ENCODE measurements around the gene GRIK3. TPM values are rescaled to one million over a fixed set of nuclear protein-coding genes. Genes with fewer than 3 reads are reported as not detected.

Gene GRIK3
- total RNA-seq, 5 donors from 2014 or later (not counting 1 experiment from before 2014, with no cell fraction given): 0.03 TPM; not detected in 4

- Mint-ChIP-seq H3K27me3 (peaks cover 18 to 36% of the 10 kb centered on the region in 2 donors), H3K4me1 (no peaks in the 10 kb centered on the region), H3K4me3 (no peak overlapping the region), H3K36me3 (no peaks in the 10 kb centered on the region), H3K27ac (no peak overlapping the region), H3K9me3 (no peaks in the 10 kb centered on the region)
- H3K4me1 ChIP-seq (ENCODE audit: control insufficient read depth in 1 of 2, extremely low read depth in 1 of 2, insufficient read depth in 2 of 2, low read length in 2 of 2): no peaks in the 10 kb centered on the region
- CTCF ChIA-PET: no interaction called here
- WGBS (ENCODE audit: insufficient coverage): 28% methylated on average over 3 of the region's 4 CpGs
- H3K27ac ChIP-seq (ENCODE audit: low read length): no peak overlapping the region
- no peaks in the 10 kb centered on the region for H3K9me3 ChIP-seq
- no peaks in the 10 kb centered on the region for H3K36me3 ChIP-seq (ENCODE audit: control insufficient read depth in 2 of 2, extremely low read depth in 1 of 2, insufficient read depth in 1 of 2, low read length in 1 of 2)
- DNase-seq (no peak), ATAC-seq (replicated peaks in 1 of 4) (no peak)
- no peak overlapping the region for H3K4me3 ChIP-seq (ENCODE audit: control insufficient read depth in 1 of 2, extremely low read depth in 1 of 2, low read length in 1 of 2)
- H3K27me3 ChIP-seq (replicated peaks in 1 of 2; ENCODE audit: control insufficient read depth in 2 of 2, extremely low read depth in 1 of 2, insufficient read depth in 2 of 2, low read length in 1 of 2): peaks cover 0 to 20% of the 10 kb centered on the region in 2 experiments
- POLR2A ChIA-PET: no interaction called here
Measured at GRCh38 chr1:36766481-36766880, 267.8 kb downstream of the GRIK3 start.

DNA sequence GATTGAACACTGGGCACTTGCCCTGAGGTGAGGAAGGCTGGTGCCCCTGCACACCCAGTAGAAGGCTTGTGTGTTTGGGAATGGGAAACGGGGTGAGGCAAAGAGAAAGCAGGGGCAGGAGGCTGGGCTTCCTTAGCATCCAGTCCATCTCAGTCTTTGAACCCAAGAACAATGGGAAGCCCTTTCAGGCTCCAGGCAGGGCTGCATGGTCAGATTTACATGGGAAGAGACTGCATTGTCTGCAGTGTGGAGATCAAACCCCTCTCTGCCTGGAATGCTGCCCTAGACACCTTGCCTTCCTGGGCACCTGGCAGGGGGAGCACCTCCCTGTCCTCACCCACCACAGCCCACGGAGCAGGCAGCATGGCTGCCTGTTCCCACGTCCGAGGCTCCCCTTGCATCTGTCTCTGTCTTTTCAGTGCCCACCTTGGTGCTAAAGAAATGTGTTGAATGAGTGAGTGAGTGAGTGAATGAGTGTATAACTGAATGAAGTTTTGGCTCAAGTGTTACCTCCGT, 268.5 kb downstream of the GRIK3 start:
- Histone ChIP-seq H3K27me3 (replicated peaks in 1 of 2; ENCODE audit: control insufficient read depth in 2 of 2, extremely low read depth in 1 of 2, insufficient read depth in 2 of 2, low read length in 1 of 2) (peaks cover 0 to 16% of the 10 kb centered on the region in 2 experiments), H3K27ac (ENCODE audit: low read length) (no peak overlapping the region), H3K4me1 (ENCODE audit: control insufficient read depth in 1 of 2, extremely low read depth in 1 of 2, insufficient read depth in 2 of 2, low read length in 2 of 2) (no peaks in the 10 kb centered on the region), H3K36me3 (ENCODE audit: control insufficient read depth in 2 of 2, extremely low read depth in 1 of 2, insufficient read depth in 1 of 2, low read length in 1 of 2) (no peaks in the 10 kb centered on the region), H3K4me3 (ENCODE audit: control insufficient read depth in 1 of 2, extremely low read depth in 1 of 2, low read length in 1 of 2) (no peak overlapping the region), H3K9me3 (no peaks in the 10 kb centered on the region)
- CTCF ChIA-PET: no interaction called here
- H3K9me3 Mint-ChIP-seq: no peaks in the 10 kb centered on the region
- no peak for ATAC-seq (replicated peaks in 1 of 4)
- no CpG with 5 or more reads among the region's 5 CpGs for WGBS (ENCODE audit: insufficient coverage)
- POLR2A ChIA-PET: no interaction called here
- H3K27ac Mint-ChIP-seq: no peak overlapping the region
- H3K36me3 Mint-ChIP-seq: no peaks in the 10 kb centered on the region
- no peaks in the 10 kb centered on the region for H3K4me1 Mint-ChIP-seq
- no peak overlapping the region for H3K4me3 Mint-ChIP-seq
- peaks cover 14 to 31% of the 10 kb centered on the region in 2 donors for H3K27me3 Mint-ChIP-seq
- DNase-seq: peak in 1 of 35 experiments; percentile 12

DNA sequence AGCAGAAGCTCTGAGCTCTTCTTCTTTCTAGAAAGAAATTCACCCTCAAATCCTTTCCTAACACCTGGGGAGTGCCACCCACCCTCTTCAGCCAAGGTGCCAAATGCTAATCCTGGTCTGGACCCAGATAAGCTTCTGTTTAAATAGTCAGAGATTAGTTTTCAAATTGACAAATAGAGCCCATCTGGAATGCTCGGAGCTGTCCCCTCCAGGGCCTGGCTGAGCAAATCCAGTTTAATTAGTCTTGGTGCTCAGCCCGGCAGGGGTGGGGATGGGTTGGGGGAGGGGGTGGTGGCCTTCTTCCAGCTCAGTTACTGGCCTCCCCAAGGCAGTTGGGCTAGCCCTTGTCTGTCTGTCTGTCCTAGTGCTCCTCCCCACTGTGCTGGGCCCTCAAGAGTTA, 269.5 kb downstream of the GRIK3 start:
- Mint-ChIP-seq H3K4me3 (no peak overlapping the region), H3K27ac (no peak overlapping the region), H3K9me3 (no peaks in the 10 kb centered on the region), H3K27me3 (peaks cover 8 to 22% of the 10 kb centered on the region in 2 donors), H3K4me1 (no peaks in the 10 kb centered on the region), H3K36me3 (no peaks in the 10 kb centered on the region)
- Histone ChIP-seq H3K27ac (ENCODE audit: low read length) (no peak overlapping the region), H3K27me3 (replicated peaks in 1 of 2; ENCODE audit: control insufficient read depth in 2 of 2, extremely low read depth in 1 of 2, insufficient read depth in 2 of 2, low read length in 1 of 2) (peaks cover 0 to 11% of the 10 kb centered on the region in 2 experiments), H3K9me3 (no peaks in the 10 kb centered on the region), H3K4me1 (ENCODE audit: control insufficient read depth in 1 of 2, extremely low read depth in 1 of 2, insufficient read depth in 2 of 2, low read length in 2 of 2) (no peaks in the 10 kb centered on the region), H3K4me3 (ENCODE audit: control insufficient read depth in 1 of 2, extremely low read depth in 1 of 2, low read length in 1 of 2) (no peak overlapping the region), H3K36me3 (ENCODE audit: control insufficient read depth in 2 of 2, extremely low read depth in 1 of 2, insufficient read depth in 1 of 2, low read length in 1 of 2) (no peaks in the 10 kb centered on the region)
- CTCF ChIA-PET: no interaction called here
- no peak for ATAC-seq (replicated peaks in 1 of 4)
- 67% methylated on average over 1 of the region's 2 CpGs for WGBS (ENCODE audit: insufficient coverage)
- DNase-seq: peak in 1 of 35 experiments; percentile 20
- POLR2A ChIA-PET: no interaction called here

DNA sequence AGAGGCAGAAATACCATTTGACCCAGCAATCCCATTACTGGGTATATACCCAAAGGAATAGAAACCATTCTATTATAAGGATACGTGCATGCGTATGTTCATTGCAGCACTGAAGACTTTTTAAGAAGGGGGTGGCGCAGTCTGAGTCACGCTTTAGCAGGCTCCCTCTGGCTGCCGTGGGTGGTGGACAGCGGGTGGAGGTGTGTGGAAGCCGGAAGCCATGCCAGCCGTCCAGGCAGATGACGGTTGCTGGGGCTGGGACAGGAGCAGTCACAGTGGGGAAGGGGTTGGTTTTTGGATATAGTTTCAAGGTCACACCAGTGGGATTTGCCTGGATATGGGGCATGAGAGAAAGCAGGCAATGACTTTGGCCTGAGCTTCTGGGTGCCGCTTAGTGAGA, 270.5 kb downstream of the GRIK3 start:
- no peaks in the 10 kb centered on the region for H3K36me3 ChIP-seq (ENCODE audit: control insufficient read depth in 2 of 2, extremely low read depth in 1 of 2, insufficient read depth in 1 of 2, low read length in 1 of 2)
- no peaks in the 10 kb centered on the region for H3K4me1 ChIP-seq (ENCODE audit: control insufficient read depth in 1 of 2, extremely low read depth in 1 of 2, insufficient read depth in 2 of 2, low read length in 2 of 2)
- H3K27ac ChIP-seq (ENCODE audit: low read length): no peak overlapping the region
- Mint-ChIP-seq H3K4me1 (no peaks in the 10 kb centered on the region), H3K4me3 (no peak overlapping the region), H3K9me3 (no peaks in the 10 kb centered on the region), H3K27me3 (peaks cover 0 to 15% of the 10 kb centered on the region in 2 donors), H3K36me3 (no peaks in the 10 kb centered on the region), H3K27ac (no peak overlapping the region)
- ChIA-PET CTCF (no interaction called here), POLR2A (no interaction called here)
- H3K27me3 ChIP-seq (replicated peaks in 1 of 2; ENCODE audit: control insufficient read depth in 2 of 2, extremely low read depth in 1 of 2, insufficient read depth in 2 of 2, low read length in 1 of 2): peaks cover 0 to 4% of the 10 kb centered on the region in 2 experiments
- no peaks in the 10 kb centered on the region for H3K9me3 ChIP-seq
- ATAC-seq (replicated peaks in 1 of 4) (no peak), DNase-seq (peak in 1 of 35 experiments; percentile 7)
- WGBS (ENCODE audit: insufficient coverage): 88% methylated on average over 9 of the region's 10 CpGs
- H3K4me3 ChIP-seq (ENCODE audit: control insufficient read depth in 1 of 2, extremely low read depth in 1 of 2, low read length in 1 of 2): no peak overlapping the region

- ChIA-PET POLR2A (no interaction called here), CTCF (no interaction called here)
- ATAC-seq (replicated peaks in 1 of 4) (no peak), DNase-seq (no peak)
- WGBS (ENCODE audit: insufficient coverage): 78% methylated on average over 3 of the region's 3 CpGs
- no peak overlapping the region for H3K27ac Mint-ChIP-seq
- no peaks in the 10 kb centered on the region for H3K9me3 Mint-ChIP-seq
- H3K27me3 Mint-ChIP-seq: peaks cover 1 to 10% of the 10 kb centered on the region in 2 donors
- no peak overlapping the region for H3K4me3 ChIP-seq (ENCODE audit: control insufficient read depth in 1 of 2, extremely low read depth in 1 of 2, low read length in 1 of 2)
- H3K4me1 ChIP-seq (ENCODE audit: control insufficient read depth in 1 of 2, extremely low read depth in 1 of 2, insufficient read depth in 2 of 2, low read length in 2 of 2): no peaks in the 10 kb centered on the region
- no peaks in the 10 kb centered on the region for H3K4me1 Mint-ChIP-seq
- no peak overlapping the region for H3K27ac ChIP-seq (ENCODE audit: low read length)
- no peak overlapping the region for H3K4me3 Mint-ChIP-seq
- no peaks in the 10 kb centered on the region for H3K27me3 ChIP-seq (replicated peaks in 1 of 2; ENCODE audit: control insufficient read depth in 2 of 2, extremely low read depth in 1 of 2, insufficient read depth in 2 of 2, low read length in 1 of 2)
- H3K36me3 Mint-ChIP-seq: no peaks in the 10 kb centered on the region
- no peaks in the 10 kb centered on the region for H3K9me3 ChIP-seq
- no peaks in the 10 kb centered on the region for H3K36me3 ChIP-seq (ENCODE audit: control insufficient read depth in 2 of 2, extremely low read depth in 1 of 2, insufficient read depth in 1 of 2, low read length in 1 of 2)
Measured at GRCh38 chr1:36762174-36762573, 272.1 kb downstream of the GRIK3 start.

DNA sequence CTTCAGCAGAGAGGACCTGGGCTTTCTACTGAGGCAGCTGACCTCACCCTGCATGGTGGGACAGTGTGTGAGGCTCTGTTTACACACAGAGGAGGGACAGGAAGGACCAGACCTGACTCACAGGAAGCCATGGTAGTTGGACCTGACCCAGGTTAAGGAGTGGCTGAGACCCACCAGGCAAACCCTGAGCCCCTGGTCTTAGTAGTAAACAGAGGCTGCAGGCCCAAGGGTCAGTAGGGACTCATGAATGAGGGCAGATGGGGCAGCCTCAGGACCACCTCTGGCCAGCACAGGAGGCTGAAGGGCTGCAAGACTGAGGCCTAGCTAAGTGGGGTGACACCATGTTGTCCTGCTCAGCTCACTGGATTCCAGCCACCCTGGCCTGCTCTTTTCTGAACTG, 273.2 kb downstream of the GRIK3 start:
- Mint-ChIP-seq H3K27me3 (peaks cover 9 to 13% of the 10 kb centered on the region in 2 donors), H3K36me3 (no peaks in the 10 kb centered on the region), H3K27ac (no peak overlapping the region), H3K4me1 (no peaks in the 10 kb centered on the region), H3K9me3 (no peaks in the 10 kb centered on the region), H3K4me3 (no peak overlapping the region)
- H3K4me1 ChIP-seq (ENCODE audit: control insufficient read depth in 1 of 2, extremely low read depth in 1 of 2, insufficient read depth in 2 of 2, low read length in 2 of 2): no peaks in the 10 kb centered on the region
- H3K4me3 ChIP-seq (ENCODE audit: control insufficient read depth in 1 of 2, extremely low read depth in 1 of 2, low read length in 1 of 2): no peak overlapping the region
- CTCF ChIA-PET: no interaction called here
- POLR2A ChIA-PET: no interaction called here
- ATAC-seq (replicated peaks in 1 of 4) (no peak), DNase-seq (peak in 1 of 35 experiments; percentile 18)
- H3K9me3 ChIP-seq: no peaks in the 10 kb centered on the region
- H3K36me3 ChIP-seq (ENCODE audit: control insufficient read depth in 2 of 2, extremely low read depth in 1 of 2, insufficient read depth in 1 of 2, low read length in 1 of 2): no peaks in the 10 kb centered on the region
- H3K27ac ChIP-seq (ENCODE audit: low read length): no peak overlapping the region
- no peaks in the 10 kb centered on the region for H3K27me3 ChIP-seq (replicated peaks in 1 of 2; ENCODE audit: control insufficient read depth in 2 of 2, extremely low read depth in 1 of 2, insufficient read depth in 2 of 2, low read length in 1 of 2)

- H3K27ac ChIP-seq (ENCODE audit: low read length): no peak overlapping the region
- H3K27me3 Mint-ChIP-seq: peaks cover 10 to 11% of the 10 kb centered on the region in 2 donors
- DNase-seq (peak in 1 of 35 experiments; percentile 18), ATAC-seq (replicated peaks in 1 of 4) (no peak)
- H3K27me3 ChIP-seq (replicated peaks in 1 of 2; ENCODE audit: control insufficient read depth in 2 of 2, extremely low read depth in 1 of 2, insufficient read depth in 2 of 2, low read length in 1 of 2): no peaks in the 10 kb centered on the region
- H3K36me3 Mint-ChIP-seq: no peaks in the 10 kb centered on the region
- H3K9me3 Mint-ChIP-seq: no peaks in the 10 kb centered on the region
- ChIA-PET POLR2A (no interaction called here), CTCF (no interaction called here)
- H3K4me1 Mint-ChIP-seq: no peaks in the 10 kb centered on the region
- 33% methylated on average over 2 of the region's 3 CpGs for WGBS (ENCODE audit: insufficient coverage)
- no peak overlapping the region for H3K4me3 Mint-ChIP-seq
- H3K36me3 ChIP-seq (ENCODE audit: control insufficient read depth in 2 of 2, extremely low read depth in 1 of 2, insufficient read depth in 1 of 2, low read length in 1 of 2): no peaks in the 10 kb centered on the region
- no peak overlapping the region for H3K4me3 ChIP-seq (ENCODE audit: control insufficient read depth in 1 of 2, extremely low read depth in 1 of 2, low read length in 1 of 2)
- no peak overlapping the region for H3K27ac Mint-ChIP-seq
- H3K4me1 ChIP-seq (ENCODE audit: control insufficient read depth in 1 of 2, extremely low read depth in 1 of 2, insufficient read depth in 2 of 2, low read length in 2 of 2): no peaks in the 10 kb centered on the region
- no peaks in the 10 kb centered on the region for H3K9me3 ChIP-seq
Measured at GRCh38 chr1:36760081-36760480, 274.2 kb downstream of the GRIK3 start.

All from T-cell (primary cell).